GM19043 (cell line): ENCODE measurements around the gene ERFL.

Experiments
- ATAC-seq: cut with Tn5 transposase; IDR thresholded peaks from one replicate; pipeline ENCODE4 v1.9.1; 2021; ENCODE audit warnings: low read depth; ENCODE audit not compliant: unreplicated experiment

The ERFL gene

GRCh38 chr19:41927497-41928192 is 604 bp downstream of the ERFL start:
- ATAC-seq, result no peak

DNA sequence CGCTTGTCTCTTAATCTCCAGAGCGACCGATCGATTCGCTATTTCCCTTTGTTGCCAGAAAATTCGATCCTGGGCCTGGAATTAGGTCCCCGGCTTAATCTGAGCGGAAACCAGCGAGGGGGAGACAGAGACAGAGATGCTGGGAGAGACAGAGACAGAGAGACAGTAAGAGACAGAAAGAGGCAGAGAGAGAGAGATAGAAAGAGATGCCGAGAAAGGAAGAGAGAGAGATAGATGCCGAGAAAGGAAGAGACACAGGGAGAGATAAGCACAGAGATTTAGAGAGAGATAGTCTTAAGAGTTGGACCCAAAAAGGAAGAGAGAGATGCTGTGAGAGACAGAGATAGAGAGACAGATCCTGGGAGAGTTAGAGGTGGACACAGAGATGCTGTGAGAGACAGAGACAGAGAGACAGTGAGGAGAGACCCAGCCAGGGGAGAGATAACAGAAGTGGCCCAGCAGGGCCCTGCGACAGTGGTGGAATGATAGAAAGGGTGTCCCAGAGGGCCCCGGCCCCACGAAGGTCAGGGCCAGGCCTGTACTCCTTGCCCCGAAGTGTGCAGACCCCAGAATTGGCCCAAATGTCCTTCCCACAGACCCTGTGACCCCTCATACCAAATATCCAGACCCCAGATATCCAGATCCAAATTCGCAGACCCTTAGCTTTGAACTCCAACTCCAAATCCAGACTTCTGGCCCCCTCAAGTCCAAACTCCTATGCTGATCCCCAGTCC is 1.3 kb downstream of the ERFL start:
- ATAC-seq, result no peak

DNA sequence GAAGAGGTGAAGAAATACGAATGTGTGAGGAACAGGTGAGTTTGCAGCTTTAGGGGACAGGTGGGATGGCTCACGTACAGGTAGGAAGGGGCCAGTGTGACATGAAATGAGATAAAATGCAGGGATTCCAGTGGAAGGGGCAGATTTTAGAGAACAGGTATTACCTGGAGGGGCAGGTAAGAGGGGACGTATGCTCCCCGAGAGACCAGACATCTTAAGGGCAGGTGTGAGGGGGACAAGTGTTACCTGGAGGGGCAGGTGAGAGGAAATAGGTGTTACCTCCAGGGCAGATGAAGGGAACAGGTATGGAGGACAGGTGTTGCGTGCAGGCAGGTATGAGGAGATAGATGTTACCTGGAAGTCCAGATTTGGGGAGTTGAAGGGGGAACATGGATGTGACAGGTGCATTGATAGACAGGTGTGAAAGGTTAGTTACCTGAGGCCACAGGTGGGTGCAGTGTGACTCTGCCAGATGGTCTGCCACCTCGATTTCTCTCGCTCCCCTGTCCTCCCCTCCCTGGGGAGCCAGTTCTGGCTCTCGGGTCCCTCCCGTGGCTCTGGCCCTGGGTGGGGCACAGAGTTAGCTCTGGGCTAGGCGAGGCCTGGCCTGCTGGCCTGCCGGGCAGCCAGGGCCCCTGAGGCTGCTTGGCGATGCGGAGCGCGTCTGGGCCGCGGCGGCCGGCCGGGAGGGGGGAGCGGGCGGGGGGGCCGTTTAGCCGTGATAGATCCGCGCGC is 2.1 kb downstream of the ERFL start:
- no peak for ATAC-seq

DNA sequence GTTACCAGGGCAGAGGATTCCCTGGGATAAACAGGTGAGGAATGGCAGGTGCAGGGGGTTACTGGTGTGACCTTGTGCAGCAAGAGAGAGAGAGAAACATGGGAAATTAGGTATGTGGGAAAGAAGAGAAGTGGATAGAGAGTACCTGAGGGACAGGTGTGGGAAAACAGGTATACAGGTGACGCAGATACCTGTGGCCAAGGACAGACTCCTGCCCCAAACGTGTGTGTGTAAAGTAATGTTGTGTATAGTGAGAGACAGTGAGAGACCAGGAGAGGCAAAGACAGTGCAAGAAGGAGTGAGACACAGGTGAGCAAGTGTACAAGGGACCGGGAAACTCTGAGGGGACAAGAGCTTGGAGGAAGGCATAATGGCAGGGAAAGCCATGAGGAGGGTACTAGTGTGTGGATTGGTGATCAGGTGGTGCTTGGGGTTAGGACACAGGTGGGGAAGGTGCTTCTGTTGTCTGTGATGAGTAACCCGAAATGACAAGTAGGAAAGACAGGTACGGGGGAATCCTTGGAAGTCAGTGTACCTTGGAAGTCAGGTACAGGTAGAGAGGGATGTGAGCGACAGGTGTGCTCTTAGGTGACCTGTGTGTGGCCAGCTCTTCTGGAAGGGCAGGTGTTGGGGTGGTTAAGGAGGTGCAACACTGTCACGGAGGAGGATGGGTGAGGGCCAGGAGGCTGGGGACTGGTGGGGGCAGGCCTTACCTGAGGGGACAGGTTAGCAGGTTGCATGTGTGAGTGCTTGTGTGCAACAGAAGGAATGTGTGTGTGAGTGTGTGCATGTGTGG is 2.8 kb downstream of the ERFL start:
- ATAC-seq, result no peak

DNA sequence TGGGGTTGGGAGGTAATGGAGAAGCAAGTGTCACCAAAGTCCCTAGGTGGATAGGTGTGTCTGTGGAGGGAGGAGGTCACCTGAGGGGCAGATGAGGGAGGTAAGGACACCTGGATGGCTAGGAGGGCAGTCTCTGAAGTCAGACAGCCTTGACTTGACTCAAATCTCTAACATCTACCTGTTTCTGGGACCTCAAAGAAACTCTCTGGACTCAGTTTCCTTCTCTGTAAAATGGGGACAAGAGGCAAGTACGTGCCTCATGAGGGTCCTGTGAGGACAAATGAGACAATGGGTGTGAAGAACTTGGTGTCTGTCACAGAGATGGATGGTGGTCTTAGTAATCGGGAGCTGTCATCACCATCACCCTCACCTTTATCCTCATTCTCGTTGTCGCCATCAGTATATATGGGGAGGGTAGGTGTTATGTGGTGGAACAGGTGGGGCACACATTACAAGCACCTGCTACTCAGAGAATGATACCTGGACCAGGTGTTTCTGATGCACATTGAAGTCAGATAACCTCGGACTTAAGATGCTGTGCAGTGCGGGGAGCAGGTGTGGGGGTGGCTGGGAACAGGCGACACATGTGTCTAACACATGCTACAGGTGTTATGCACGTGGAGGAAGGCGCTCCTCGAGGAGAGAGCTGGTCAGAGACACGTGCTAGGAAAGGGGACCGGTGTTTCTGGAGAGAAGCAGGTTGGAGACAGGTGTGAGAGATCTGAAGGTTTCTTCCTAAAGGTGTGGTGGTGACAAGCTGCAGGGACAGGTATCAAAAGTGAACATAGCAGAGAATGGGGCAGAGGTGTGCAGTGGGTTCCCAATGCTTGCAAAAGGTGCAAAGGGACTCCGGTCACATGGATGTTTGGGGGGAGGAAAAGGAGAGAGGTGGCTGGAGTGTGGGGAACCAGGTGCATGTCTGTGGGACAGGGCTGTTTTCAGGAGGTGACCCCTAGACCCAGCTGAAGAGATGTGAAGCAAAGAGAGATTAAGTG is 3.8 kb downstream of the ERFL start:
- ATAC-seq, result no peak

GRCh38 chr19:41923045-41923788 is 5.0 kb downstream of the ERFL start:
- no peak for ATAC-seq

GRCh38 chr19:41922585-41922984 is 5.7 kb downstream of the ERFL start:
- ATAC-seq, result no peak

DNA sequence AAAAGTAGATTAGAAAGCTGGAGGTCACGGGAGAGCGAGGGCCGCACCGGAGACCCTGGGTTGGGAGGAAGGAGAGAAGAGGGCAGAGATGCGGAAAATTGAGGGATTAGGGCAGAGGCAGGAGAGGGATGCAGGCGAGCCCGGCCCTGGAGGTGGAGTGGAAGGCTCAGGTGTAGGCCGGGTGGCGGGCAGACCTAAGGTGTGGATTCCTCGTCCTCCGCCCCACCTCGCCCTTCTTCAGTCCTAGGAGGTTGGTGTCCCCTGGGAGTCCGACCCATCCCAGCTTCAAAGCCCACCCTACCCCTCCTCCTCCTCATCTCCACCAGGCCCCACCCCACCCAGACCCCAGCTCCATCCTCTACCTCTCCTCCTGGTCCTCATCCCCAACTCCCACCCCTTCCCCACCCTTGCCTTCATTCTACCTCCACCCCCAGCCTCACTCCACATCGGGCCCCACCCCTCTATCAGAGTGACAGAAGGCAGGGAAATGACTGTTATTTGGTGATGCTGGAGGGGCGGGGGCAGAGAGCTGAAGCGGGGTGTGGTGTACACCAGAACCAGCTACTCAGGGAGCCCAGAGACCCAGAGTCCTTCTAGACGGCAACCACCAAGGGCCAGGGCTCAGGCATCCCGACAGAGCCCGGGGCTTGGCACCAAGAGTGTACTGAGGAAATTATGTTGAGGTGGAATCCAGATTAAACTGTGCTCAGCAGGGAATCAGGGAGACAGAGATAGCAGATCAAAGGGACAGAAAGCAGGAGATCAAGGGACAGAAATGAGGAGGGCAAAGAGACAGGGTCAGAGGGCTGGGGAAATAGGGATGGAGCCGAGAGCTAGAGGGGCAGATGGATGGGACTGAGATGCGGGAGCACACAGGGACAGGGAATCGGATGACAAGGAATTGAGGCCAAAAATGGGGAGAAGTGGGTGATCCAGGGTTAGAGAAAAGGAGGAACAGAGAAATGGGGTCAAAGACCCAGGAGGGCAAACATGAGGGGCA is 6.4 kb downstream of the ERFL start:
- no peak for ATAC-seq

DNA sequence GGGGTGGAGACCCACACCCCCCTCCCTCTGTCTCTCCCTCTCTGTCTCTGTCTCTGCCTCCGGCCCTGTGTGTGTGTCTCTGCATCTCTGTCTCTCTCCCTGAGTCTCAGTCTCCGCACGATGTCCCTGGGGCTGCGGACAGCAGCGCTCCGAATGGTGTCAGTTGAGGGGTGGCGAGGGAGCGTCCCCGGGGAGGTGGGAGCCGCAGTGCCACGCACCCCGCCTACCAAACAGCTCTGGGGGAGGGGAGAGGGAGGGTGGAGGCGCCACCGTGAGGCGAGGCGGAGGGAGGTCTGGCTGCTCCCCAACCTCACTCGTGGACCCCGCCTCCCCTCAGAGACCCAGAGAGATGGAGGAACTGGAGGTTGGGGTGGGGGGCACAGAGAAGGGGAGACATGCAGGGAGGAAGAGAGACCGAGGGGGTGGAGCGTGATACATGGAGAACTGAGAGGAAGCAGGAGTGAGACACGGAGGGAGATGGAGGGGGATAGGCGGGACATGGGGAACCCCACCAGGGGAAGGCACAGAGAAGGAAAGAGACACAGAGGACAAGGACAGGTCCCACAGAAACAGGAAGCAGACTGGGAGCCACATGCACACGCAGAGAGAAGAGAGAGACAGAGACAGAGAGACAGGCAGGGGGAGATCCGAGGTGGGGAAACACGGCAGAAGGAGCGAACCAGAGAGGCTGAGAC is 7.2 kb downstream of the ERFL start:
- no peak for ATAC-seq

DNA sequence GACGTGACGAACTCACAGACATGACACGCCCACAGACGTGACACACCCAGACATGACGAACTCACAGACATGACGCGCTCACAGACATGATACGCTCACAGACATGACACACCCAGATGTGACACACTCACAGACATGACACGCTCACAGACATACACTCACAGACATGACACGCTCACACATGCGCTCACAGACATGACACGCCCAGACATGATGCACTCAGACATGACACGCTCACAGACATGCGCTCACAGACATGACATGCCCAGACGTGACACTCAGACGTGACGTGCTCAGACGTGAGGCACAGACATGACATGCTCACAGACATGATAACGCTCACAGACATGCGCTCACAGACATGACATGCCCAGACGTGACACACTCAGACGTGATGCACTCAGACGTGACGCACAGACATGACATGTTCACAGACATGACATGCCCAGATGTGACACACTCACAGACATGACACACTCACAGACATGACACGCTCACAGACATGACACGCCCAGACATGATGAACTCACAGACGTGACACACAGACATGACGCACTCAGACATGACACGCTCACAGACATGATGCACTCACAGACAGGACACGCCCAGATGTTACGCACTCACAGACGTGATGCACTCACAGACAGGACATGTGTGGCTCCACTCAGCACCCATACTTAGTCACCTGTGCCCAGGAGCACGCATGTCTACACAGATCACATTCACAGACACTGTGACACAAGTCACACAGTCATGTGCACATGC is 8.1 kb downstream of the ERFL start:
- ATAC-seq, result no peak

GRCh38 chr19:41918653-41919244 is 9.5 kb downstream of the ERFL start:
- ATAC-seq, result no peak

- no peak for ATAC-seq
Measured at GRCh38 chr19:41918095-41918494, 10.2 kb downstream of the ERFL start.

GRCh38 chr19:41917676-41918075 is 10.6 kb downstream of the ERFL start:
- no peak for ATAC-seq

- no peak for ATAC-seq
Measured at GRCh38 chr19:41915776-41916414, 12.4 kb downstream of the ERFL start.

DNA sequence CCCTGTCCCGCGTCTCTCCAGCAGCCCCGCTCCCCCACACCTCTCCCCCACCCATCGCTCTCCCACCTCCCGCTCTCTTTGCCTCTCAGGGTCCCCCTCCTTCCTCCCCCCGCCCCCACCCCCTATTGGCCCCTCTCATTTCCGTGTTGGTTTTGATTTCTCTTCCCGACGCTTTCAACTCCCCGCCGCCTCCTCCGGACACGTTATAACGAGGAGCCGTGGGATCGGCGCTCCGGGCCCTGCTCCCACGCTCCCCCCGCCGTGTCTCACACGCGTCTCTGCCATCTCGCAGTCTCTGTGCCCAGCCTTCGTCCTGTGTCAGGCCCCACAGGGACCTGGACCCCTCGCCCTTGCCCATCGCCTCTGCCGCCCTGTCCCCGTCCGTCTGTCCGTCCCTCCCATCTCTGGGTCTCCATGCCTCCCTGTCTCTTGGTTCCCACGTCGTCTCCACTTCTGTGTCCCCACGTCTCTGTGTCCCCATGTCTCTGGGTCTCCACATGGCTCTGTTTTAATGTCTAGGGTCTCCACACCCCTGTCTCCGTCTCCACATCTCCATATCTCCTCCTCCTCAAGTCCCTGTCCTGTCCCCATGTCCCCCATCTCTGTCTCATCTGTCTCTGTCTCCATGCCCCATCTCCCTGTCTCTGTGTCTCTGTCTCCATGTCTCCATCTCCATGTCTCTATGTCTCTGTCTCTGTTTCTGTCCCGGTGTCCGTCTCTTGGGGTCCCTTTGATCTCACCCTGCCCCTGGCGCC is 13.1 kb downstream of the ERFL start:
- no peak for ATAC-seq
